Measurements from ENCODE around the gene RAB8B. TPM values are rescaled to one million over a fixed set of nuclear protein-coding genes. Genes with fewer than 3 reads are reported as not detected.

Gene RAB8B
- total and polyA plus RNA-seq, 9 of the 15 experiments (the other 6 are each of a cell fraction or from before 2014, with no cell fraction given): 7.8 to 32.1 (median 24.2) TPM

GRCh38 chr15:63226966-63227401, 37.6 kb downstream of the RAB8B start (continued):
- TF ChIP-seq, protein P1, sequence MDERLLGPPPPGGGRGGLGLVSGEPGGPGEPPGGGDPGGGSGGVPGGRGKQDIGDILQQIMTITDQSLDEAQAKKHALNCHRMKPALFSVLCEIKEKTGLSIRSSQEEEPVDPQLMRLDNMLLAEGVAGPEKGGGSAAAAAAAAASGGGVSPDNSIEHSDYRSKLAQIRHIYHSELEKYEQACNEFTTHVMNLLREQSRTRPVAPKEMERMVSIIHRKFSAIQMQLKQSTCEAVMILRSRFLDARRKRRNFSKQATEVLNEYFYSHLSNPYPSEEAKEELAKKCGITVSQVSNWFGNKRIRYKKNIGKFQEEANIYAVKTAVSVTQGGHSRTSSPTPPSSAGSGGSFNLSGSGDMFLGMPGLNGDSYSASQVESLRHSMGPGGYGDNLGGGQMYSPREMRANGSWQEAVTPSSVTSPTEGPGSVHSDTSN (CRISPR knock-in tag; IDR thresholded peaks at IDR 0.05; ENCODE audit: low read depth): no peak
- TF ChIP-seq, protein P1 (tag; conservative IDR thresholded peaks at IDR 0.05; ENCODE audit: low read depth): peak; percentile 90
- no peak for TF ChIP-seq SAFB (IDR thresholded peaks at IDR 0.05; ENCODE audit: borderline replicate concordance, low read depth, low read length)
- TF ChIP-seq PTBP1 (IDR thresholded peaks at IDR 0.05; ENCODE audit: low read depth, low read length): no peak
- TF ChIP-seq, protein P2, sequence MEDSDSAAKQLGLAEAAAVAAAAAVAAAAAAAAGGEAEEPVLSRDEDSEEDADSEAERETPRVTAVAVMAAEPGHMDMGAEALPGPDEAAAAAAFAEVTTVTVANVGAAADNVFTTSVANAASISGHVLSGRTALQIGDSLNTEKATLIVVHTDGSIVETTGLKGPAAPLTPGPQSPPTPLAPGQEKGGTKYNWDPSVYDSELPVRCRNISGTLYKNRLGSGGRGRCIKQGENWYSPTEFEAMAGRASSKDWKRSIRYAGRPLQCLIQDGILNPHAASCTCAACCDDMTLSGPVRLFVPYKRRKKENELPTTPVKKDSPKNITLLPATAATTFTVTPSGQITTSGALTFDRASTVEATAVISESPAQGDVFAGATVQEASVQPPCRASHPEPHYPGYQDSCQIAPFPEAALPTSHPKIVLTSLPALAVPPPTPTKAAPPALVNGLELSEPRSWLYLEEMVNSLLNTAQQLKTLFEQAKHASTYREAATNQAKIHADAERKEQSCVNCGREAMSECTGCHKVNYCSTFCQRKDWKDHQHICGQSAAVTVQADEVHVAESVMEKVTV (CRISPR knock-in tag; IDR thresholded peaks at IDR 0.05): peak; percentile 30; the same call in 1 of the 2 replicates
- no peak for TF ChIP-seq SPI1 (IDR thresholded peaks at IDR 0.05; ENCODE audit: borderline replicate concordance, low read depth, low read length)
- no peak for TF ChIP-seq MBD2 (IDR thresholded peaks at IDR 0.05; ENCODE audit: borderline replicate concordance, low read depth)
- TF ChIP-seq ZNF408 (CRISPR knock-in tag; IDR thresholded peaks at IDR 0.05; ENCODE audit: low read depth): no peak
- TF ChIP-seq RHOXF2B (CRISPR knock-in tag; conservative IDR thresholded peaks at IDR 0.05): peak; percentile 81; the same call in 1 of the 2 replicates
- TF ChIP-seq SIRT6 (IDR thresholded peaks at IDR 0.05; ENCODE audit: low read depth, low read length): no peak
- TF ChIP-seq ASH1L (IDR thresholded peaks at IDR 0.05; ENCODE audit: borderline replicate concordance, low read depth, partially characterized antibody): no peak
- TF ChIP-seq ADNP (tag; IDR thresholded peaks at IDR 0.05): no peak; the same call in 1 of the 2 replicates
- TF ChIP-seq, protein P3, sequence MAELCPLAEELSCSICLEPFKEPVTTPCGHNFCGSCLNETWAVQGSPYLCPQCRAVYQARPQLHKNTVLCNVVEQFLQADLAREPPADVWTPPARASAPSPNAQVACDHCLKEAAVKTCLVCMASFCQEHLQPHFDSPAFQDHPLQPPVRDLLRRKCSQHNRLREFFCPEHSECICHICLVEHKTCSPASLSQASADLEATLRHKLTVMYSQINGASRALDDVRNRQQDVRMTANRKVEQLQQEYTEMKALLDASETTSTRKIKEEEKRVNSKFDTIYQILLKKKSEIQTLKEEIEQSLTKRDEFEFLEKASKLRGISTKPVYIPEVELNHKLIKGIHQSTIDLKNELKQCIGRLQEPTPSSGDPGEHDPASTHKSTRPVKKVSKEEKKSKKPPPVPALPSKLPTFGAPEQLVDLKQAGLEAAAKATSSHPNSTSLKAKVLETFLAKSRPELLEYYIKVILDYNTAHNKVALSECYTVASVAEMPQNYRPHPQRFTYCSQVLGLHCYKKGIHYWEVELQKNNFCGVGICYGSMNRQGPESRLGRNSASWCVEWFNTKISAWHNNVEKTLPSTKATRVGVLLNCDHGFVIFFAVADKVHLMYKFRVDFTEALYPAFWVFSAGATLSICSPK (IDR thresholded peaks at IDR 0.05; ENCODE audit: borderline replicate concordance): no peak
- TF ChIP-seq GTF2E2 (tag; IDR thresholded peaks at IDR 0.05): 0 out of 2 replicates have a peak, but pooled peaks have one; percentile 45
- TF ChIP-seq ESRRA (IDR thresholded peaks at IDR 0.05; ENCODE audit: borderline replicate concordance, low read depth): peak; percentile 80
- TF ChIP-seq CCAR2 (IDR thresholded peaks at IDR 0.05; ENCODE audit: low read depth, low read length): no peak
- TF ChIP-seq KHSRP (IDR thresholded peaks at IDR 0.05): no peak
- peak; percentile 86 for TF ChIP-seq ZBTB34 (CRISPR knock-in tag; IDR thresholded peaks at IDR 0.05)
- TF ChIP-seq ELK3 (CRISPR knock-in tag; IDR thresholded peaks at IDR 0.05): 0 out of 2 replicates have a peak, but pooled peaks have one; percentile 21
- no peak for TF ChIP-seq SIX5 (IDR thresholded peaks at IDR 0.05; ENCODE audit: borderline replicate concordance in 1 of 2, insufficient read depth in 1 of 2, low read depth in 1 of 2, low read length in 2 of 2)
- TF ChIP-seq MED1 (CRISPR knock-in tag; IDR thresholded peaks at IDR 0.05; ENCODE audit: borderline replicate concordance): no peak
